OCI-M2 (cell line): ENCODE measurements around the gene KDM4B.

ENCODE experiments used
- DNase-seq: peaks from one replicate; lab custom pipeline; 2025; ENCODE audit not compliant: unreplicated experiment; lab: John Stamatoyannopoulos, UW

The KDM4B gene

DNA sequence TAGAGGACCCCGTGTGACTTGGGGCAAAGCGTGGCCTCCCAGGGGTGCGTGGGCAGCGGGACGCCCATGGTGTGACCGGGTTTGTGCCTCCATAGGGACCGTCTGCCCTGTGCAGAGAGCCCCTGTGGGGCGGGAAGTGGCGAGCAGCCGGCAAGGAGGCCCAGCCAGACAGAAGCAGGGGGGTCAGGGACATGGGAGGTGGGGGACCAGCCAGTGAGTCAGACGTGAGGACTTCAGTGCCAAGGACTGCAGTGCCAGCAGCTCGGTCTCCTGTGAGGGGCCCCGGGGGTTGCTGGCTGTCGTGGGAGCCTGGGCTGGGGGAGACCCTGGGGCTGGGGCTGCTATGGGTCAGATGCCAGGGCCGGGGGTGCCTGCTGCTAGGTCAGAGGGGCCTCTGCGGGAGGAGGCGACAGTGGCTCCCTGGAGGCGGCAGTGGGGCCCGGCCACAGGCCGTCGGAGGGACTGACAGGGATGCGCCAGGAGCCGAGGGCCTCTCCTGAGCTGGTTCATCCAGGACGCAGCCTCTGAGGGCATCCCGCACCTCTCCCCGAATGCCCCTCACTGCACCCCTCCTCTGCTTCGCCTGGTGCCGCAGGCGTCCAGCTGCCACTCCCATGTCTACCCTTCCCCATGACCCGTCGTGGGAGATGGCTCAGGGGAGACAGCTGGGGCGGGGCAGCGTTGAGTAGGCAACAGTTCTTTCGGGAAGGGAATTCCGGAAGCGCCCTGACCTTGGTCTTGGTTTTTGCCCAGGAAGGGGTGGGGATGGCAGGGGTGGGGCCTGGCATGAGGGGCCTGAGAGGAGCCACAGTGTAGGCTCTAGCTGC lies 80.0 kb downstream of the KDM4B start:
- no peak for DNase-seq

DNA sequence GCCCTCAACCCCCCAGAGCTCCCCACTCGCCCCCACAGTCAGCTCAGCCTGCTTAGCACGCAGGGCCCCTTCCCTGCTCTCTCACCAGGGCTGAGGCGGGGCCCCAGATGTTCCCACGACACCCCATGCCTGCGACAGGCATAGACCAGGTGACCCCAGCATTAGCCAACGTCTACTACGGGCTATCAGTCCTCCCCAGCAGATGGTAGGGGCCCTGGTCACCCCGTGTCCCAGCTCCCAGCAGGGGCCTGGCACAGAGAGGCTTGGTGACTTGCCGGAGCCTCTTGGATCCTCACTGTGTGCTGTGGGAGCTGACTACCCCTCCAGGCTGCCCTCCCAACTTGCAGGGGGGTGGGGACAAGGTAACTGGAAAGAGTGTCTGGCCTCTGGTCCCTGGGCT lies 80.6 kb downstream of the KDM4B start:
- DNase-seq = no peak

DNA sequence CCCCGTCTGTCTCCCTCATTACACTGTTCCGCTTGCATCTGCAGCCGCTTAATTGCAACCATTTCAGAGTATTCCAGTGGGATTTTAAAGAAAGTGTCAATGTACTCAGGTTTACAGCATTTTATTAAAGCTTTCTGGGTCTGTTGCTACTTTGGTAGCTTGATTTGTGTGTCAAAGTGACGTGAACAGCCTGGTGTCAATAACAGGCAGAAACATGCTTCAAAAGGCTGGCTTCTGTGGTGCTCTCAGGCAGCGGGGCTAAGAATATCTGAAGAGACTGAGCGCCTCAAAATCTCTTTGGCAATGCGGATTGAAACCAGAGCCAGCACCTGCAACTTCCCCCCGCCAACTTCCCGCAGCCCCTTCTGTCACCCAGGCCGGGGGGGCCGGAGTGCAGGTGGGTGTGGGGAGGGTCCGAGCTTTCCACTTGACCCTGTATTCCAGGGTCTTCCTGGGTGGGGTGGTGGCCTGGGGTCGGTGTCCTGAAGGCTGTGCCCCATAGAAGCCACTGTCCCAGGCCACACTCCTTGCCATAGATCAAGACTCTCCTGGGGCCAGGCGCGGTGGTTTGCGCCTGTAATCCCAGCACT lies 81.2 kb downstream of the KDM4B start:
- no peak for DNase-seq

DNA sequence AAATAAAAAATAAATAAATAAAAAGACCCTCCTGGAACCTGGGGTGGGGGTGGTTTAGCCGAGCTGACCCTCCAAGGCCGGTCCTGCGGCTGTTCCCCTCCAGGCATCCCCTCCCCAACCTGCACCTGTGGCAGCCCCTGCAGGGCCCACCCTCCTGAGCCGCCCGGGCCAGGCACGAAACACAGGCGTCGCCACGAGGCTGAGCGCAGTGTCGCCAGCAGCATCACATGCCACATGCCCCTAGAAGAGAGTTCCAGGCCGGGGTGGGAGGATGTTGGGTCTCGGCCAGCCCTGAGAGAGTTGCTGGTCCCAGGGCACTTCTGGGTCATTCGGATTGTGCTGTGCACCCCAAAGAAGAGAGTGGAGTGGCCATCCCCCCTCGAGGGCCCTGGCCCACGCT lies 82.0 kb downstream of the KDM4B start:
- no peak for DNase-seq

DNA sequence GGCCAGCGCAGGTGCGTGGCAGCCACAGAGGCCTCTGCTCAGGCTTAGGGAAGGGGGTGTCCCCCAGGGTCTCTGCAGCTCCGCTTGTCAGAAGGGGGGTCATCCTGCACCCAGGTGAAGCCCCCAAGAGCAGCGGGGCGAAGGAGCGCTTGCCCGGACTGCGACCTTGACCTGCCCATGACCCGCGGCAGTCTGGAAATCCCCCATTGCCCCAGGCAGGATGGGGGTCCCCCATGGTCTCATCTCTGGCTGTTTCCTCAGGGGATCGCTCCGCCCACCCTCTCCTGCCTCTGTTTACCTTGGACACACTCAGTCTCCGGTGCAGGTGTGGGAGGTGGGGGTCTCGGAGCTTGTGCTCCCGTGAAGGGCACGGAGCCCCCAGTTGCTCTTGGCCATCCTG lies 82.7 kb downstream of the KDM4B start:
- no peak for DNase-seq

DNA sequence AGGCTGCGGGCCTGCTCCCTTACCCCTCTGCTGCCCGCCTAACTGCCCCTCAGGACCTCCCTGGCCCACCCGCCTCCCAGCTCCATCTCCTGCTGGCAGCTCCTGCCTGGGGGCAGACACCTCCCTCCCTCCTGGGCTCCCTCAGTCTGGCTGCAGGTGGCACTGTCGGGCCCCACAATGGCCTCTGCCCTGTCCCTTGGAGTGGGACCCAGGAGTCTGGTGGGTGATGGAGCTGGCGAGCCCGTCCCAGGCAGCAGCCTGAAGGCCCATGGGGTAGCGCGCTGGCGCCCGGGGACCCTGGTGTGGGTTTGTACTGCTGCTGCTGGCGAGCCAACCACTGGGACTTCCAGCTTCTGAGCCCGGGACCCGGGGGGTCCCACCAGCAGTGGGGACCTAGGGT lies 83.6 kb downstream of the KDM4B start:
- DNase-seq = no peak

DNA sequence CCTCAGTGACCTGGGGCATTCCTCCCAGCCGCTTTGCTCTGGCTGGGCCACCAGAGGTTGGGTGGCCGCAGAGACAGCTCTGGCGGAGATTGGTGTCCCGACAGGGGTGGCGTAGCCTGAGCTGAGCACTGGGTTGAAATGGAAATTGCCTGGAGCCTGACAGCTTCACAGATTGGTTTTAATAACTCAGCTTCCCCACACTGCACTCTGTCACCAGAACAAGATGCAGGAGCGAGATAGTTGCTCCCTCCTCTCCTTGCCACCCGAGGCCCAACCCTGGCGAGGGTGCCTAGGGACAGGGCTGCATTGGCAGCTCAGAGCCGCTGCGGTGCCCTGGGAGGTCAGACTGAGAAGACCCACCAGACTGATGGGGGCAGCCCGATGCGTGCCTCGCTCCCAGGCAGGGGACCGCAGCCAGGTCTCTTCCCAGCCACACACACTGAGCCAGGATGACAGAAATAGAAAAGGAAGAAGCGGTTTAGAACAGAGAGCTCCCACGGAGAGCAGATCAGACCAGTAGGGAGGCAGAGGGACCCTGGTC lies 84.1 kb downstream of the KDM4B start:
- no peak for DNase-seq

DNA sequence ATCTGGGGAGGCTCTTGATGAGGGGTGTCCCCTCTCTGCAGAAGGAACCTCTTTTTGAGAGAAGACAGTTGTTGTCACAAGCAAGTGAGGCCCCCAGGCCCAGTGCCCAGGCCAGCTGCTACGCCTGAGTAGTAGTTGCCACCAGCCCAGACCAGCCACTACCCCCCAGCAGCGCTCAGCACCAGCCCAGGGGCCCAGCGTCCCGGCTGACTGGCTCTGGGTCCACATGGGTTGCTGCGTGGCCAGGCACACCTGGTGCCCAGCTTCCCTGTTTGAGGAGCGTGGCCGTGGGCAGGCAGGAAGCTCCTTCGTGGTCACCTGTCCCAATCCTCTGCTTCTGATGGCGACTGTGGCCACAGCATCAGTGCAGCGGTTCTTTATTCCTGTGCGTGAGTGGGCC lies 84.7 kb downstream of the KDM4B start:
- DNase-seq = no peak

DNA sequence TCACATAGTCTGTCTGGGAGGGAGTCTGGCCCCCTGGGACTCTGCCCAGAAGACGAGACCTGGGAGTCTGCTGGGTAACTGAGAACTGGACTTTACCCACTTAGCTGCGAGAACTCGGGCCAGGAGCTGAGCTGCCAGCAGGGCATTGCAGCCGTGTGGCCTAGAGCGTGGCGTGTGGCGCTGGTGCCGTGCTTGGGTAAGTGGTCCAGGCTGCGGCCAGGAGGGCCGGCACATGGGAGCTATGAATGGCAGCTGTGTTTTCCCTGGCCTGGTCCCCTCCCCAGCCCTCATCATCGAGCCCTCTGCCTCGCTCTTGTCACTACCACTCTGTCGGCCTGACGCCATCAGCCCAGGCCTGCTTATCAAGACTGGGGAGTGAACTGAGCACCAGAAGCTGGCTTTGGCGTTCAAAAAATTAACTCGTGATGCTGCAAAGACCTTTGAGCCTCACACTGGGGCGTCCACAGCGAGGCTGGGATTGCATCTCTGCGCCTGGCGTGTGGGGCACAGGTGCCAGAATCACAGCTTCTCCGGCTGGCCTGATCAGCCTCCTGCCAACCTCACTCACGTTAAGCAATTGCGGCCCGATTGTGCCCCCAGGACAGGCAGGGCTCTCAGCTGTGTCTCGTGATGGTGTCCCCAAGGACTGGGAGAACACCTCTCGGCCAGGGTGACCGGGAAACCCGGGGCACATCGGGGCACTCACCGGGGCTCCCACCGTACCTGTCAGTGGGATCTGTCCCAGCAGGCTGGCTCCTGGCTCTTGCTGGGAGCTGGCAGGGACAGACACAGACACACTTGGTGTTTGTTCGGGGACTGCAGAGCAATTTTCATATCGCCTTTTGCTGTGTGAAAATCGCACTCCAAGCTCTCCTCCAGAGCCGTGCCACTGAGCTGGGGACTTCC lies 85.9 kb downstream of the KDM4B start:
- no peak for DNase-seq

DNA sequence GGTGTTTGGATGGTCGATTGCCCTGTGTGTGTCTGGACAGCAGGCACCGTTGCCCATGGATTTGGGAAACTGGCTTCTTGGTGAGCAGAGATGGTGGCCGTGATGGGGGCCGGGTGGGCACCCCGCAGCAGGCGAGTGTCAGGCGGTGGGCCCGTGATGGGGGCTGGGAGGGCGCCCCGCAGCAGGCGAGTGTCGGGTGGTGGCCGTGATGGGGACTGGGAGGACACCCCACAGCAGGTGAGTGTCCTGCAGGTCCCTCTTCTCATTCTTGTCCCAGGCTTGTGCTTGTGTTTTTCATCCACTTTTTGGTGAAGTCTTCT lies 86.5 kb downstream of the KDM4B start:
- no peak for DNase-seq

DNA sequence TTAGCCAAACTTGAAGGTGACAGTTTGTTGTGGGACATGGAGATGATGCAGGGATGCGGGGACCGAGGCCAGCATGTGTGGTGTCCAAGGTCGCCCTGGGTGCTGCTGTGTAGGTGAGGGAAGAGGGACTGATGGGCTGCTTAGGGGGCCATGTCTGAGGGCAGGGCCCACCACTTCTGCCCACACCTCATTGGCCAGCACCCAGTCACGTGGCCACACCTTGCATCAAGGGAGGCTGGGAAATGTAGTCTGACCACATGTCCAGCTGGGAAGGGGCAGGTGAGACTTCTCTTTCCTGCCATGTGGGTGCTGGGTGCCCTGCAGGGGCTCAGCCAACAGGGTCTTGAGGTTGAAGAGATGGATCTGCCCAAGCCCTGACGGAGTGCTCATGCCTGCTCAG lies 88.9 kb downstream of the KDM4B start:
- DNase-seq = no peak

DNA sequence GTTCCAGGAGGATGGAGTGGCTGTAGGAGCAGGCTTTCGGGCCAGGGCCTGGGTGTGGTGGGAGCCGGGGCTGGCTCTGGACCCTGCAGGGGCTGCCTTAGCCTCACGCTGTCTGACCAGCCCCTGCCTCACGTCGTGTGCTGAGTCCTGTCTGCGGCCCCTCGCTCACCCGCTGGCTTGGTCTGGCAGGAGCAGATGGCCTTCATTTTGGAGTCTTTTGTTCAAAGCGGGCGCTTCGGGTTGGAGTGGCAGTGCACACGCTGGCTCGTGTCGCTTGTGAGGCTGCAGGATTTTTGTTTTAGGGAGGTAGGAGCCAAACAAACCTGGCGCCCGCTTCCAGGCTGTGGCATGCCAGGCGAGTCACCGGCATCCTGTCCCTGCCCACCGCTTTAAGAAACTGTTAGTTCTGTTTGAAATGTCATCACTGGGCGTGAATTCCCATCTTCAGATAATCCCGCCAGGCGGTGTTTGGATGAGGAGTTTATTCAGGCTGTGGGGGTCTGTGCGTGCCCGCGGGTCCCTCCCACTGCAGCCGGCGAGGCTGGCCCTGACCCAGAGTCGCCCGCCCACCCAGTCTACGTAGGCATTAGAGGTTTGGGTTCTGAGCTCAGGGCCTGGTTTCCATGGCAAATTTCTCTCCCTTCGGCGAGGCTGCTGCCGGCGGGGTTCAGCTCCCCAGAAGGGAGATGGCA lies 89.8 kb downstream of the KDM4B start:
- DNase-seq = no peak

DNA sequence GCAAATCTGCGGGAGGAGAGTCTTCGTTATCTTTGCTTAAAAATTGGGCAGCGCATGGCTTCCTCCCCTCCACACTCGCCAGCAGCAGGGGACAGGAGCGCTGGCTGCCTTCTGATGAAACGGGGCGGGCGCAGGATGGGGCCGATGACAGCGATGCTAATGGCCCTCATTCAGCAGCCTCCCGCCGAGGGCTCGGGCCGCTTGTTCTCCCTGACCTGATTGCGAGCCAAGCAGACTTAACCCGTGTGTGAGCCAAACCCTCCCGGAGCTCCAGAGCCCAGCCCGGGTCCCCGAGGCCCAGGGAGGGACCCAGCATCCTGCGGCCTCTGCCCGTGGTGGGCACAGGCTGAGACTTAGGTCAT lies 90.3 kb downstream of the KDM4B start:
- DNase-seq = no peak

DNA sequence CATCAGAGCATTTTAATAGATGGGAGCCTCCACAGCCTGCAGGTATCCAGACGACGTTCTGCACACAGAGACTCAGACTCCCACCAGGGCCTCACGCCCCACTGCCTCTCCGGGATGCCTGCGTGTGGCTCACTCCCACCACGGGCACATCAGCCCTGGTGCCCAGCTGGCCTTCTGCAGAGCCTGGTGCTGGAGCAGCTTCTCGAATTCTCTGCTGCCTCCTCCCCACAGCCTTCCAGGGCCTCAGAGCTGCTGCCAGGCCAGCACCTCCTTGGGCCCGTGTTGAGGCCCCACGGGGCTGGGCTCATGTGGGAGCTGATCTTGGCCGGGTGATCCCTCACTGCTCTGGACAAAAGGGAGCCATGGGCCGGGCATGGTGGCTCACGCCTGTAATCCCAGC lies 90.9 kb downstream of the KDM4B start:
- DNase-seq = no peak

DNA sequence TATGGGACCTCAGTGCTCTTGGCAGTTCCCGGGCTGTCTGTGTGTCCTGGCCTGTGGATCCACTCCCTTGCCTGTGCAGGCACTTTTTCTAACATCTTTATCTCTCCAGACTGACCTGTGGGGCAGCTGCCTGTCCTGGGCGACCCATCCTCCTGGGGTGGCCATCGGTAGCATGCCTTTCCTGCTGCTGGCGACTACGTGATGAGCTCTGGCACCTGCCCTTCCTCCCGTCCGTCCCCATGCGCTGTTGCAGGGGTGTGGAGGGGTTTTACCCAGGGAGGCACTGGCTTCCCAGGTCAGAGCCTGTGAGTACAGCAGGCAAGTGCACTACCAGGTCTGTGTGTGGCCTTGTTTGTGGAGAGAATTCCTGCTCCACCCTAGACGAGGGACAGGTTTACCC lies 93.3 kb downstream of the KDM4B start:
- DNase-seq = no peak

DNA sequence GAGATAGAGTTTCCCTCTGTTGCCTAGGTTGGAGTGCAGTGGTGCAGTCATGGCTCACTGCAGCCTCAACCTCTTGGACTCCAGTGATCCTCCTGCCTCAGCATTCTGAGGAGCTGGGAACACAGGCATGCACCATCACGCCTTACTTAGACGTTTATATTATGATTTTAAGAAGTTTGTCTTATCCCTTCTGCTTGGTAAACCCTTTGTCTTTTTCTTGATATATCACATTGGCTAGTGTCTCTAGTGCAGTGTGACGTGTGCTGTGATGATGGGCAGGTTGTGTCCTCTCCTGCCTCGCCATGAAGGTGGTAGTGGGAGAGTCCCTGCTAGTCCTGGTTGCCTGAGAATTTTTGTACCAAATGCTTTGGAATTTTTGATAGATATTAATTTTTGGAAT lies 93.9 kb downstream of the KDM4B start:
- no peak for DNase-seq

DNA sequence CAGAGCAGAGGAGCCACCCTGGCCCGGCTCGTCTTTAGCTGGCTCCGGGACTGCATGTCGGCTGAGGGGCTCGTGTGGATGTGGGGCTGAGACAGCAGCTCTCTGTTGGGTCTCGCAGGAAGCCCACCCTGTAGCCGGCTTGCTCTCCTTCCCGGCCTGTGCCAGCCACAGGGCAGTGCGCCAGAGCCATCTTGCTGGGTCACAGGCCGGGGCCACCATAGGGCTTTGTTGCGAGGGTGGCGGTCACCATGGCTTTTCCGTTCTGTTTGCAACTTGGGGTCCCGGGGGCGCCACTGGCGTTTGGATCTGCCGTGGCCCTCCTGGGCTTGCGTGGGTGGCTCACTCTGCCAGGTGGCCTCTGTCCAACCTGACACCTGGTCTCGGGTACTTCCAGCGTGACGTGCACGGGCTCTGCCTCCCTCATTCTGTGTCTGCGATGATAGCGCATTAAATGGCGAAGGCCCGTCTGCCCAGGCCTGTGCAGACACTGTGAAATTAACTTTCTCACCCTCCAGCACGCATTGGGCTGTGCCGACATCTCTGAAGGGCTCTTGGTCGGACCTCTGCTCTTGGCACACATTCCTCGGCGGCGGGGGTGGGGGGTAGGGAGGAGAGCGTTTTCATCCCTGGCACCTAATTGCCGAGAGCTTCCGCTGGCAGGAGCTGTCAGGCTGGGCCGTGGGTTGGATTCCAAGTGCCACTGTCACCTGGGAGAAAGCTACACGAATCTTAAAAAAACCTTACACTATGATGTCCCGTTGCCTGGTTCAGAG lies 95.1 kb downstream of the KDM4B start:
- DNase-seq = no peak

DNA sequence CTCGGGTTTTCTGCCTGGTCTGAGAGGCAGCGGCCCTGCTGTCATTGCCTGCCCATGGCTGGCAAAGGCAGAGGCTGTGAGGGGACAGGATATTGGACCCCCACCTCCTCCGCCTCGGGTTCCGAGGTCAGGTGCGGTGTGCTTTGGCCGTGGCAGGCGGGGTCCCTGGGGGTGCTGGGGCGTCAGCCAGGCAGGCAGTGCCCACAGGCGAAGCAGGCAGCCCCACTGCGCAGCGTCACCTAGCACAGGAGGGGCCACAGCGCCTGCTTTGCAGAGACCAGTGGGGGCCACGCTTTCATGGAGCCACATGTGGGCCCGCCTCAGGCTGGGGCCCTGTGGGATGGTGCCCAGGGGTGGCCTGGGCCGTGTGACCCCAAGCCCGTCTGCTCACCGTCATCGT lies 96.0 kb downstream of the KDM4B start:
- no peak for DNase-seq

DNA sequence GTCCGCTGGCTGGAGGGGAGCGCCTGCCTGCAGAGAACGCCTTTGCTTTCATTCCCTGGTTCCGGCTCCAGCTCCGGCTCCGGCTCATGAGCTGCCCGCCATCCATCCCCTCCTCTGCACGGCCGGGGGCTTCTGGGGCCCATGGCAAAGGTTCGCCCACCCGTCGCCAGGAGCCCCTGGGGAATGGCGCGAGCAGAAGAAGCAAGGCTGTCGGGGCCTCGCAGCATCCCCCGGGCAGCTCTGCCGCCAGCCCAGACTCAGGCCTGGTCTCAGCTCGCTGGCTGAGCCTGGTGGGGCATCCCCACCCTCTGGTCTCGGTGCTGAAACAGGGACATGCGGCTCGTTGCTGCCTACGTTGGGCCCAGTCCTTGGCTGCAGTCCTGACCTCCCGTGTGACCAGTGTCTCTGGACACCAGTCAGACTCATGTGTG lies 96.8 kb downstream of the KDM4B start:
- no peak for DNase-seq

DNA sequence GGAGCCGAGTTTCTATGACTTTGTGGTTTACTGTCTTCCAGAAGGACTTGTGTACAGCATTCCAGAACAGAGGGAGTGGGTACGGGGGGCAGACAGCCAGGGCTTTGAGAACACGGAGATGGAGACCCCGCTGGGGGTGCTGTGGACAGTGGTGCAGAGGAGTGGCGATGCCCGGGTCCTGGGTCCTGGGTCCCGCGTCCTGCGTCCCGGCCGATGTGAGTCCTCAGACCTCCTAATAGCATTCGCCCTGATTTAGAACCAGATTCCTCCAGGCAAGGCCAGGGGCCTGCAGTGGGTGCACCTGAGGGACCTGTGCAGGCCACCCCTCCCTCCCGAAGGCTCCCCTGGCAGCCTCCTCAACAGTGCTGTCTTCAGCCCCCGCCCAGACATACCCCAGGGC lies 97.9 kb downstream of the KDM4B start:
- DNase-seq = no peak

DNA sequence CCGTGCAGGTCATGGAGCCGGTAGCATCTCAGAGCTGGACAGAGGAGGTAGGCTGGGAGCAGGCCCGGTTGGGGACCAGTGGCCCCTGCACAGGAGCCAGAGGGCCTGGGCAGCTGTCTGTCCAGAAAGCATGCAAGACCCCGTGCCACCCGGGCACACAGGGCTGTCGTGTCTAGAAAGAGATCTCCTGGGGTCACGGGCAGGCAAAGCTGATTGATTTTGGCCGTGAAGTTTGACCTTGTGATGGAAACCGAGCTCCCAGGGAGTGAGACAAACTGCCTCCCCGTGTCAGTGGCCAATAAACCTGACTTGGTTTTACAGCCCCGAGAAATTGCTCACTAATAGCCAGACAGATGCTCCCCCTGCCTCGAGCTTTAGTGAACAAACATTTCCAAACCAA lies 98.8 kb downstream of the KDM4B start:
- DNase-seq = no peak
